HG02973 (cell line): ENCODE data around the gene PIK3R2.
"Not testable (repeated sequence)": the region's sequence is repeated elsewhere in the genome, so short reads cannot be mapped to it uniquely, and the experiment has no call there.

Experiments
- ATAC-seq: cut with Tn5 transposase; IDR thresholded peaks from one replicate; pipeline ENCODE4 v1.9.1; 2021; ENCODE audit warnings: moderate library complexity; ENCODE audit not compliant: unreplicated experiment

The PIK3R2 gene

GRCh38 chr19:18152442-18152816 is 534 bp upstream of the PIK3R2 start:
- peak; percentile 60 for ATAC-seq

GRCh38 chr19:18153556-18154134 is 682 bp downstream of the PIK3R2 start:
- ATAC-seq, result no peak

- ATAC-seq, result no peak
Measured at GRCh38 chr19:18155095-18156087, 2.4 kb downstream of the PIK3R2 start.

GRCh38 chr19:18156268-18156667 is 3.3 kb downstream of the PIK3R2 start:
- ATAC-seq, result no peak

- ATAC-seq, result no peak
Measured at GRCh38 chr19:18156841-18157464, 4.0 kb downstream of the PIK3R2 start.

- no peak for ATAC-seq
Measured at GRCh38 chr19:18157465-18158063, 4.6 kb downstream of the PIK3R2 start.

GRCh38 chr19:18158467-18158866 is 5.5 kb downstream of the PIK3R2 start:
- no peak for ATAC-seq

GRCh38 chr19:18159059-18159616 is 6.2 kb downstream of the PIK3R2 start:
- not testable (repeated sequence) for ATAC-seq

- no peak for ATAC-seq
Measured at GRCh38 chr19:18159810-18160209, 6.8 kb downstream of the PIK3R2 start.

- ATAC-seq, result no peak
Measured at GRCh38 chr19:18160493-18160970, 7.6 kb downstream of the PIK3R2 start.

GRCh38 chr19:18160971-18161635 is 8.1 kb downstream of the PIK3R2 start:
- peak; percentile 44 for ATAC-seq

GRCh38 chr19:18161636-18162002 is 8.7 kb downstream of the PIK3R2 start:
- no peak for ATAC-seq

GRCh38 chr19:18164072-18164471 is 11.1 kb downstream of the PIK3R2 start:
- no peak for ATAC-seq

- no peak for ATAC-seq
Measured at GRCh38 chr19:18165794-18166544, 13.0 kb downstream of the PIK3R2 start.

- no peak for ATAC-seq
Measured at GRCh38 chr19:18167011-18167410, 14.0 kb downstream of the PIK3R2 start.

- ATAC-seq, result no peak
Measured at GRCh38 chr19:18167975-18168645, 15.1 kb downstream of the PIK3R2 start.

GRCh38 chr19:18168673-18169381 is 15.9 kb downstream of the PIK3R2 start:
- ATAC-seq, result no peak

- no peak for ATAC-seq
Measured at GRCh38 chr19:18170714-18171255, 17.8 kb downstream of the PIK3R2 start.
